Endothelial cell of umbilical vein (primary cell): ENCODE results near the gene GPR137. TPM values are rescaled to one million over a fixed set of nuclear protein-coding genes. Genes with fewer than 3 reads are reported as not detected.

Source experiments
- BruUV-seq: library from RNA; stranded (reverse); fragments of 400-500 nt; replicated peaks from 2 replicates; lab custom pipeline; 2021; lab: Mats Ljungman, UMichigan
- CTCF ChIA-PET: fragments of 300-600, 350-600 bp; sonication (Branson Sonifier 250); formaldehyde crosslinking; loops from one replicate; lab custom pipeline; 2021; ENCODE audit warnings: antibody characterized with exemption, inconsistent platforms; lab: Charles Lee
- POLR2A ChIA-PET: fragments of 300-600, 350-600 bp; sonication (Branson Sonifier 250); formaldehyde crosslinking; loops from one replicate; lab custom pipeline; 2021; ENCODE audit warnings: antibody characterized with exemption, inconsistent platforms; lab: Charles Lee
- DNase-seq: peaks from one replicate; pipeline ENCODE4 v3.0.0-alpha.2; 2011; ENCODE audit warnings: low read depth, low spot score
- FAIRE-seq: peaks from 2 replicates; lab custom pipeline; 2011; peaks lifted over from hg19 to GRCh38; lab: Jason Lieb, UNC
- H2AFZ ChIP-seq: 2 replicates; pipeline ENCODE4 v1.6.0; 2012; ENCODE audit warnings: low read depth, low read length, control low read depth, inconsistent platforms
- H3K27ac ChIP-seq: 2 replicates; pipeline ENCODE4 v1.5.1; 2011; ENCODE audit warnings: low read depth, mild to moderate bottlenecking, control low read depth, low read length, moderate library complexity; ENCODE audit not compliant: insufficient read depth
- H3K27me3 ChIP-seq, 2 experiments: 2 replicates each; pipeline versions ENCODE4 v1.6.0 to v1.6.1; 2011; ENCODE audit warnings: low read length in 2 of 2, mixed read lengths in 1 of 2; ENCODE audit not compliant: control insufficient read depth in 2 of 2, insufficient read depth in 2 of 2
- H3K36me3 ChIP-seq, 2 experiments: 2 replicates in 1 of 2; 3 replicates in 1 of 2; pipeline ENCODE4 v1.5.1; 2011; ENCODE audit warnings: low read length in 2 of 2, mild to moderate bottlenecking in 1 of 2, moderate library complexity in 1 of 2; ENCODE audit not compliant: control insufficient read depth in 2 of 2, insufficient read depth in 2 of 2; ENCODE audit errors: extremely low read depth in 1 of 2
- H3K4me1 ChIP-seq: 3 replicates; pipeline ENCODE4 v1.5.1; 2011; ENCODE audit warnings: mild to moderate bottlenecking, low read length; ENCODE audit not compliant: control insufficient read depth, insufficient read depth; ENCODE audit errors: extremely low read depth
- H3K4me2 ChIP-seq: 2 replicates; pipeline ENCODE4 v1.6.1; 2011; ENCODE audit warnings: low read length, control low read depth, mixed read lengths; ENCODE audit not compliant: insufficient read depth
- H3K4me3 ChIP-seq, 3 experiments: fragments of 200-600 bp in 1 of 3; sonication (generic), shearing (Covaris generic) in 1 of 3; replicated peaks in 1 of 3; 2 replicates each; pipeline ENCODE4 v1.5.1; 2011 to 2016; ENCODE audit warnings: control low read depth in 3 of 3, low read length in 3 of 3, mild to moderate bottlenecking in 2 of 3, inconsistent platforms in 1 of 3, low read depth in 1 of 3, moderate library complexity in 1 of 3; ENCODE audit not compliant: insufficient read depth in 1 of 3
- H3K79me2 ChIP-seq: 2 replicates; pipeline ENCODE4 v1.6.0; 2012; ENCODE audit warnings: low read length, inconsistent platforms; ENCODE audit not compliant: control insufficient read depth, insufficient read depth
- H3K9ac ChIP-seq: replicated peaks from 2 replicates; pipeline ENCODE3; 2011; ENCODE audit warnings: low read length, control low read depth; ENCODE audit not compliant: insufficient read depth; ENCODE audit errors: extremely low read depth
- H3K9me1 ChIP-seq: replicated peaks from 3 replicates; pipeline ENCODE4 v1.6.0; 2011; ENCODE audit warnings: mild to moderate bottlenecking, low read length; ENCODE audit not compliant: control insufficient read depth, insufficient read depth; ENCODE audit errors: extremely low read depth
- H3K9me3 ChIP-seq: replicated peaks from 2 replicates; pipeline ENCODE4 v1.5.1; 2012; ENCODE audit warnings: low read length, inconsistent platforms; ENCODE audit not compliant: control insufficient read depth, insufficient read depth
- H4K20me1 ChIP-seq: replicated peaks from 2 replicates; pipeline ENCODE3; 2011; ENCODE audit warnings: mild to moderate bottlenecking, low read length; ENCODE audit not compliant: control insufficient read depth, insufficient read depth; ENCODE audit errors: extremely low read depth
- EZH2 ChIP-seq: IDR thresholded peaks from 2 replicates; pipeline ENCODE4 v1.6.1; 2012; ENCODE audit warnings: borderline replicate concordance, low read depth, mild to moderate bottlenecking, moderate library complexity, low read length, inconsistent platforms; ENCODE audit not compliant: severe bottlenecking
- FOS ChIP-seq: IDR thresholded peaks from 2 replicates; pipeline ENCODE4 v1.6.1; 2011; ENCODE audit warnings: mild to moderate bottlenecking, low read length, moderate library complexity, borderline replicate concordance; ENCODE audit not compliant: insufficient read depth
- GATA2 ChIP-seq: IDR thresholded peaks from 2 replicates; pipeline ENCODE4 v1.7.0; 2011; ENCODE audit warnings: low read depth, mild to moderate bottlenecking, moderate library complexity, mixed read lengths, low read length; ENCODE audit not compliant: insufficient read length, insufficient read depth
- JUN ChIP-seq: IDR thresholded peaks from 2 replicates; pipeline ENCODE4 v1.6.1; 2011; ENCODE audit warnings: borderline replicate concordance, low read depth; ENCODE audit not compliant: insufficient read length, insufficient read depth
- MYC ChIP-seq: IDR thresholded peaks from one replicate; pipeline ENCODE4 v1.6.1; 2011; ENCODE audit warnings: mild to moderate bottlenecking, low read depth, low read length
- POLR2A ChIP-seq: IDR thresholded peaks from 2 replicates; pipeline ENCODE4 v1.6.1; 2012; ENCODE audit warnings: low read depth, mild to moderate bottlenecking, control low read depth, low read length
- POLR2AphosphoS5 ChIP-seq: IDR thresholded peaks from 2 replicates; pipeline ENCODE4 v1.6.1; 2012; ENCODE audit warnings: low read depth, mild to moderate bottlenecking, control low read depth, low read length, moderate library complexity; ENCODE audit not compliant: insufficient read depth
- dilution Hi-C: fragments of 300-500 bp; cut with MboI; formaldehyde crosslinking; loops from one replicate; pipeline ENCODE4 v1.15.0; 2019; ENCODE audit warnings: low sequenced_read_pairs; ENCODE audit not compliant: extremely low pct_ligation_motif_present
- intact Hi-C: fragments of 100-400 bp; cut with micrococcal nuclease; formaldehyde crosslinking; loops from one replicate; pipeline ENCODE4 v1.10.0; 2022
- polyA plus RNA-seq, 4 experiments: library from polyadenylated mRNA; depleted of rRNA in 3 of 4; stranded (reverse) in 3 of 4; unstranded in 1 of 4; fragments of >200 nt; gene quantifications; 2 replicates each; pipeline versions ENCODE4 v1.2.1 to v1.2.3, GENCODE V29; 2011 to 2012; ENCODE audit warnings: missing spikeins in 1 of 4
- total RNA-seq: library from RNA; stranded (reverse); gene quantifications from 2 replicates; pipeline ENCODE4 v1.2.3, GENCODE V29; 2021
- TF ChIP-seq, protein P1 (sequence below): IDR thresholded peaks from 2 replicates; pipeline ENCODE4 v1.6.1; 2011; ENCODE audit not compliant: insufficient read depth, insufficient read length
- TF ChIP-seq, protein P2 (sequence below), 2 donors: IDR thresholded peaks; 1 replicate in 1 of 2; 2 replicates in 1 of 2; pipeline ENCODE4 v1.5.1; 2011; ENCODE audit warnings: low read length in 2 of 2, mild to moderate bottlenecking in 2 of 2, moderate library complexity in 2 of 2, control low read depth in 1 of 2, inconsistent platforms in 1 of 2, low read depth in 1 of 2; ENCODE audit not compliant: insufficient read depth in 1 of 2; ENCODE audit errors: extremely low read depth in 1 of 2

The GPR137 gene
- total and polyA plus RNA-seq, 2 donors (not counting 3 experiments of a cell fraction or from before 2014, with no cell fraction given) = 40.9 to 42.5 TPM

DNA sequence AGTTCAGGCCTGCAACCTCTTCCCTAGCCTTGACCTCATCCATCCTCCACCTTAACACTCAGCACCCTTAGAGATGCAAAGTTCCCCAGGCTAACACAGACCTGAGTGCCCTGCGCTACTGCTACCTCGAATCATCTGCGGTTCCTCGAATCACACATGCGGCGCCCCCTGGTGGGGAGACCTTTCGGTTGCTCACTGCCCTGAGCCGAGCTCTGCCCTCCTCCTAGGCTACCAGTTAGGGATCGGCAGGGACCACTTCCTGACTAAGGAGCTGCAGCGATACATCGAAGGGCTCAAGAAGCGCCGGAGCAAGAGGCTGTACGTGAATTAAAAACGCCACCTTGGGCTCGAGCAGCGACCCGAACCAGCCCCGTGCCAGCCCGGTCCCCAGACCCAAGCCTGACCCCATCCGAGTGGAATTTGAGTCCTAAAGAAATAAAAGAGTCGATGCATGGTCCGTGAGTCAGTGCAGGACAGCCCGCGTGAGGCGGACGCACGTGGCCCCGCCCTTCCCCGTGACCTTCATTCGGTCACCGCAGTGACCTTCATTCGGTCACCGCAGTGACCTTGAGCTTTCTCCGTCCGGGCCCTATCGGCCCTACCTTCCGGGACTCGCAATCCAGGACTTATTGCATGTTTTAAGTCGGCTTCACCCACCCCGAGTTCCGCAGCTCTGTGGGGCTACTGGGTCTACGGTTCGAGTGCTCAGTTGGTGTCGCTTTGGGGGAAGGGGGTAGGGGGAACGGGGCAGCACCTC, 18.8 kb downstream of the GPR137 start:
- peak overlapping the region; percentile 50 for H3K4me2 ChIP-seq
- H4K20me1 ChIP-seq = no peaks in the 10 kb centered on the region
- H3K4me3 ChIP-seq = peak overlapping the region; percentile 14 to 57 (median 39)
- H3K36me3 ChIP-seq = no peaks in the 10 kb centered on the region
- no peak for TF ChIP-seq JUN
- TF ChIP-seq, protein P1, sequence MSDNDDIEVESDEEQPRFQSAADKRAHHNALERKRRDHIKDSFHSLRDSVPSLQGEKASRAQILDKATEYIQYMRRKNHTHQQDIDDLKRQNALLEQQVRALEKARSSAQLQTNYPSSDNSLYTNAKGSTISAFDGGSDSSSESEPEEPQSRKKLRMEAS = peak; percentile 67
- no peak for TF ChIP-seq FOS
- TF ChIP-seq MYC = no peak
- TF ChIP-seq POLR2AphosphoS5 = peak; percentile 14
- TF ChIP-seq, protein P2, sequence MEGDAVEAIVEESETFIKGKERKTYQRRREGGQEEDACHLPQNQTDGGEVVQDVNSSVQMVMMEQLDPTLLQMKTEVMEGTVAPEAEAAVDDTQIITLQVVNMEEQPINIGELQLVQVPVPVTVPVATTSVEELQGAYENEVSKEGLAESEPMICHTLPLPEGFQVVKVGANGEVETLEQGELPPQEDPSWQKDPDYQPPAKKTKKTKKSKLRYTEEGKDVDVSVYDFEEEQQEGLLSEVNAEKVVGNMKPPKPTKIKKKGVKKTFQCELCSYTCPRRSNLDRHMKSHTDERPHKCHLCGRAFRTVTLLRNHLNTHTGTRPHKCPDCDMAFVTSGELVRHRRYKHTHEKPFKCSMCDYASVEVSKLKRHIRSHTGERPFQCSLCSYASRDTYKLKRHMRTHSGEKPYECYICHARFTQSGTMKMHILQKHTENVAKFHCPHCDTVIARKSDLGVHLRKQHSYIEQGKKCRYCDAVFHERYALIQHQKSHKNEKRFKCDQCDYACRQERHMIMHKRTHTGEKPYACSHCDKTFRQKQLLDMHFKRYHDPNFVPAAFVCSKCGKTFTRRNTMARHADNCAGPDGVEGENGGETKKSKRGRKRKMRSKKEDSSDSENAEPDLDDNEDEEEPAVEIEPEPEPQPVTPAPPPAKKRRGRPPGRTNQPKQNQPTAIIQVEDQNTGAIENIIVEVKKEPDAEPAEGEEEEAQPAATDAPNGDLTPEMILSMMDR (IDR thresholded peaks at IDR 0.05; ENCODE audit: extremely low read depth in 1 of 2, insufficient read depth in 1 of 2, low read depth in 1 of 2, low read length in 2 of 2) = peak; percentile 91 to 92
- TF ChIP-seq POLR2A = peak; percentile 35
- no peak for TF ChIP-seq GATA2
- no peak for TF ChIP-seq EZH2
- dilution Hi-C loops = no loop called here
- peak overlapping the region; percentile 49 for H3K27ac ChIP-seq
- DNase-seq (peak; percentile 85), FAIRE-seq (peak; percentile 94)
- H3K9me3 ChIP-seq = no peaks in the 10 kb centered on the region
- peaks cover 10% of the 10 kb centered on the region for H3K79me2 ChIP-seq
- POLR2A ChIA-PET = interaction anchor here (0.9 to 1.1 kb wide), 3 partner anchors 13 to 78 kb away, joined by 3 to 5 read pairs (median 4); partner anchors contain the start of genes NUDT22, PRDX5, TRMT112 and TRPT1
- H2AFZ ChIP-seq = peak overlapping the region; percentile 49
- H3K9me1 ChIP-seq = no peaks in the 10 kb centered on the region
- peak overlapping the region; percentile 20 for H3K9ac ChIP-seq
- H3K4me1 ChIP-seq = peaks cover 21% of the 10 kb centered on the region
- no TSS peak for BruUV-seq
- intact Hi-C loops = loop anchor here (1.0 to 5.0 kb wide), 7 partner anchors 13 to 467 kb away; partner anchors contain the start of genes BAD, FKBP2, GPR137 and MARK2
- H3K27me3 ChIP-seq = peaks cover 4 to 11% of the 10 kb centered on the region in 2 experiments
- CTCF ChIA-PET = interaction anchor here (0.6 to 6.7 kb wide), 40 partner anchors 9 to 304 kb away, joined by 3 to 413 read pairs (median 4); partner anchors contain the start of genes BAD, FERMT3, FKBP2 and KCNK4
